HCT116 (cell line): ENCODE results near the gene IVD. TPM values are rescaled to one million over a fixed set of nuclear protein-coding genes. Genes with fewer than 3 reads are reported as not detected.

Experiments used
- ATAC-seq: fragments of 200-7000 bp; cut with Tn5 transposase; 2 replicates; pipeline ENCODE4 v1.9.1; 2020; ENCODE audit warnings: mild to moderate bottlenecking, moderate library complexity
- BruUV-seq: library from RNA; stranded (reverse); fragments of 400-500 nt; replicated peaks from 2 replicates; lab custom pipeline; 2021; lab: Mats Ljungman, UMichigan
- CTCF ChIA-PET: fragments of 300-600 bp; sonication (Branson Sonifier 250); formaldehyde crosslinking; loops from one replicate; lab custom pipeline; 2021; ENCODE audit warnings: antibody characterized with exemption; lab: Charles Lee
- POLR2A ChIA-PET: fragments of 300-600, 350-600 bp; sonication (Branson Sonifier 250); formaldehyde crosslinking; loops from one replicate; lab custom pipeline; 2021; ENCODE audit warnings: antibody characterized with exemption; lab: Charles Lee
- RAD21 ChIA-PET, 2 experiments: fragments of 300-600 bp; sonication (Branson Sonifier 250); formaldehyde crosslinking; loops; one replicate each; lab custom pipeline; 2023; ENCODE audit warnings: low total read pairs in 2 of 2; ENCODE audit not compliant: uncharacterized antibody in 2 of 2, unreplicated experiment in 2 of 2, low non-redundant PET in 1 of 2; lab: Charles Lee
- DNase-seq: peaks from one replicate; pipeline ENCODE4 v3.0.0-alpha.2; 2010; ENCODE audit warnings: low read depth, low spot score
- H2AFZ ChIP-seq: fragments of 200-600 bp; shearing (Covaris generic), sonication (generic); 2 replicates; pipeline ENCODE4 v1.6.1; 2017; ENCODE audit warnings: low read depth, mixed run types, mixed read lengths, antibody characterized with exemption, low read length; ENCODE audit not compliant: poor library complexity, severe bottlenecking
- H3K27ac ChIP-seq: 2 replicates; pipeline ENCODE4 v1.5.1; 2012; ENCODE audit warnings: low read depth, low read length
- H3K27me3 ChIP-seq: fragments of 200-600 bp; sonication (generic); 2 replicates; pipeline ENCODE4 v1.6.1; 2016; ENCODE audit warnings: mixed run types, low read length, mixed read lengths; ENCODE audit not compliant: insufficient read depth
- H3K36me3 ChIP-seq, 2 experiments: fragments of 200-500 bp in 1 of 2; fragments of 200-600 bp in 1 of 2; sonication (Bioruptor generic) in 1 of 2; sonication (generic) in 1 of 2; 2 replicates each; pipeline versions ENCODE4 v1.5.1 to v1.6.1; 2014 to 2016; ENCODE audit warnings: low read length in 2 of 2, inconsistent platforms in 1 of 2, mixed read lengths in 1 of 2, mixed run types in 1 of 2; ENCODE audit not compliant: insufficient read depth in 2 of 2, control insufficient read depth in 1 of 2
- H3K4me1 ChIP-seq, 2 experiments: fragments of 200-600 bp in 1 of 2; sonication (generic) in 1 of 2; 2 replicates each; pipeline versions ENCODE4 v1.5.1 to v1.6.1; 2012 to 2017; ENCODE audit warnings: low read length in 2 of 2, inconsistent platforms in 1 of 2, mild to moderate bottlenecking in 1 of 2, mixed read lengths in 1 of 2, mixed run types in 1 of 2, moderate library complexity in 1 of 2; ENCODE audit not compliant: insufficient read depth in 2 of 2, control insufficient read depth in 1 of 2
- H3K4me2 ChIP-seq: fragments of 200-600 bp; sonication (generic); 2 replicates; pipeline ENCODE4 v1.6.1; 2017; ENCODE audit warnings: mixed run types, low read length, mixed read lengths
- H3K4me3 ChIP-seq, 2 experiments: fragments of 200-600 bp in 1 of 2; sonication (generic) in 1 of 2; replicated peaks in 1 of 2; 2 replicates each; pipeline ENCODE4 v1.5.1; 2011 to 2016; ENCODE audit warnings: low read length in 2 of 2, control low read depth in 1 of 2, low read depth in 1 of 2, mild to moderate bottlenecking in 1 of 2, mixed read lengths in 1 of 2, mixed run types in 1 of 2
- H3K79me2 ChIP-seq: fragments of 200-600 bp; sonication (generic); 2 replicates; pipeline ENCODE4 v1.6.1; 2017; ENCODE audit warnings: mild to moderate bottlenecking, mixed run types, low read length, moderate library complexity, mixed read lengths; ENCODE audit not compliant: insufficient read depth
- H3K9ac ChIP-seq: fragments of 200-600 bp; sonication (generic); 2 replicates; pipeline ENCODE4 v1.6.1; 2016; ENCODE audit warnings: low read length, mixed read lengths
- H3K9me2 ChIP-seq: fragments of 200-600 bp; sonication (generic), shearing (Covaris generic); 2 replicates; pipeline ENCODE4 v1.6.1; 2017; ENCODE audit warnings: mixed run types, mild to moderate bottlenecking, moderate library complexity; ENCODE audit not compliant: insufficient read depth
- H3K9me3 ChIP-seq, 2 experiments: fragments of 200-500 bp in 1 of 2; fragments of 200-600 bp in 1 of 2; sonication (Bioruptor generic) in 1 of 2; sonication (generic) in 1 of 2; 2 replicates each; pipeline ENCODE4 v1.6.1; 2014 to 2017; ENCODE audit warnings: low read length in 2 of 2, mixed read lengths in 2 of 2, inconsistent platforms in 1 of 2, low read depth in 1 of 2, mild to moderate bottlenecking in 1 of 2, mixed run types in 1 of 2, moderate library complexity in 1 of 2; ENCODE audit not compliant: control insufficient read depth in 1 of 2, insufficient read depth in 1 of 2
- H4K20me1 ChIP-seq: fragments of 200-600 bp; sonication (generic), shearing (Covaris generic); 2 replicates; pipeline ENCODE4 v1.6.1; 2017; ENCODE audit warnings: mixed run types, mild to moderate bottlenecking, moderate library complexity; ENCODE audit not compliant: insufficient read depth
- CBX3 ChIP-seq: IDR thresholded peaks from 2 replicates; pipeline ENCODE4 v1.6.1; 2012; ENCODE audit warnings: low read depth
- CEBPB ChIP-seq: IDR thresholded peaks from 2 replicates; pipeline ENCODE4 v1.6.1; 2012; ENCODE audit warnings: low read depth
- EGR1 ChIP-seq: IDR thresholded peaks from 2 replicates; pipeline ENCODE4 v1.6.1; 2012; ENCODE audit warnings: low read depth
- ELF1 ChIP-seq: IDR thresholded peaks from 2 replicates; pipeline ENCODE4 v1.6.1; 2012; ENCODE audit warnings: low read depth, borderline replicate concordance
- EZH2phosphoT487 ChIP-seq: fragments of 200-600 bp; IDR thresholded peaks from 2 replicates; pipeline ENCODE4 v1.6.1; 2018; ENCODE audit warnings: antibody characterized with exemption, borderline replicate concordance
- FOSL1 ChIP-seq: IDR thresholded peaks from 2 replicates; pipeline ENCODE4 v1.6.1; 2012; ENCODE audit warnings: low read depth
- JUND ChIP-seq: IDR thresholded peaks from 2 replicates; pipeline ENCODE4 v1.6.1; 2012
- MAX ChIP-seq: IDR thresholded peaks from 2 replicates; pipeline ENCODE4 v1.6.1; 2012
- POLR2A ChIP-seq: IDR thresholded peaks from 2 replicates; pipeline ENCODE4 v1.7.0; 2011; ENCODE audit warnings: borderline replicate concordance; ENCODE audit not compliant: insufficient read depth, insufficient read length; ENCODE audit errors: extremely low read depth
- RAD21 ChIP-seq: IDR thresholded peaks from 2 replicates; pipeline ENCODE4 v1.6.1; 2012; ENCODE audit warnings: low read depth, mild to moderate bottlenecking
- REST ChIP-seq: IDR thresholded peaks from 2 replicates; pipeline ENCODE4 v1.6.1; 2012; ENCODE audit warnings: low read depth
- SIN3A ChIP-seq: IDR thresholded peaks from 2 replicates; pipeline ENCODE4 v1.6.1; 2012; ENCODE audit warnings: low read depth
- TCF7L2 ChIP-seq: IDR thresholded peaks from 2 replicates; pipeline ENCODE4 v1.7.0; 2011; ENCODE audit warnings: borderline replicate concordance, inconsistent platforms; ENCODE audit not compliant: insufficient read depth, insufficient read length; ENCODE audit errors: extremely low read depth
- ZBTB33 ChIP-seq: IDR thresholded peaks from 2 replicates; pipeline ENCODE4 v1.6.1; 2011; ENCODE audit warnings: mild to moderate bottlenecking, low read length, moderate library complexity; ENCODE audit not compliant: insufficient replicate concordance; ENCODE audit errors: extremely low read depth
- intact Hi-C: fragments of 100-400 bp; cut with micrococcal nuclease; formaldehyde crosslinking; loops from 2 replicates; pipeline ENCODE4 v1.10.0; 2022
- total RNA-seq: library from RNA; stranded (reverse); gene quantifications from one replicate; pipeline ENCODE4 v1.2.1, GENCODE V29; 2021; ENCODE audit not compliant: unreplicated experiment

IVD gene
- total RNA-seq, 1 experiment from 2014 or later = 65.6 TPM

GRCh38 chr15:40386480-40386879 is 19.1 kb upstream of the IVD start:
- Histone ChIP-seq H2AFZ (no peak overlapping the region), H3K4me3 (no peak overlapping the region), H4K20me1 (no peaks in the 10 kb centered on the region), H3K27ac (no peak overlapping the region), H3K9me3 (no peaks in the 10 kb centered on the region), H3K4me2 (no peak overlapping the region), H3K79me2 (peaks cover 44% of the 10 kb centered on the region), H3K36me3 (peaks cover 38 to 61% of the 10 kb centered on the region in 2 experiments), H3K9me2 (no peaks in the 10 kb centered on the region), H3K4me1 (peaks cover 4 to 14% of the 10 kb centered on the region in 2 experiments; a peak in 2 of 4 replicates), H3K9ac (no peak overlapping the region), H3K27me3 (no peaks in the 10 kb centered on the region)
- BruUV-seq = no TSS peak
- ChIA-PET CTCF (no interaction called here), POLR2A (interaction anchor here (1.1 kb wide), 1 partner anchor 18 kb away, joined by 3 read pairs; no protein-coding TSS in a partner anchor), RAD21 (no interaction called here)
- no peak for TF ChIP-seq ZBTB33
- DNase-seq (no peak), ATAC-seq (no peak)
- intact Hi-C loops = no loop called here

DNA sequence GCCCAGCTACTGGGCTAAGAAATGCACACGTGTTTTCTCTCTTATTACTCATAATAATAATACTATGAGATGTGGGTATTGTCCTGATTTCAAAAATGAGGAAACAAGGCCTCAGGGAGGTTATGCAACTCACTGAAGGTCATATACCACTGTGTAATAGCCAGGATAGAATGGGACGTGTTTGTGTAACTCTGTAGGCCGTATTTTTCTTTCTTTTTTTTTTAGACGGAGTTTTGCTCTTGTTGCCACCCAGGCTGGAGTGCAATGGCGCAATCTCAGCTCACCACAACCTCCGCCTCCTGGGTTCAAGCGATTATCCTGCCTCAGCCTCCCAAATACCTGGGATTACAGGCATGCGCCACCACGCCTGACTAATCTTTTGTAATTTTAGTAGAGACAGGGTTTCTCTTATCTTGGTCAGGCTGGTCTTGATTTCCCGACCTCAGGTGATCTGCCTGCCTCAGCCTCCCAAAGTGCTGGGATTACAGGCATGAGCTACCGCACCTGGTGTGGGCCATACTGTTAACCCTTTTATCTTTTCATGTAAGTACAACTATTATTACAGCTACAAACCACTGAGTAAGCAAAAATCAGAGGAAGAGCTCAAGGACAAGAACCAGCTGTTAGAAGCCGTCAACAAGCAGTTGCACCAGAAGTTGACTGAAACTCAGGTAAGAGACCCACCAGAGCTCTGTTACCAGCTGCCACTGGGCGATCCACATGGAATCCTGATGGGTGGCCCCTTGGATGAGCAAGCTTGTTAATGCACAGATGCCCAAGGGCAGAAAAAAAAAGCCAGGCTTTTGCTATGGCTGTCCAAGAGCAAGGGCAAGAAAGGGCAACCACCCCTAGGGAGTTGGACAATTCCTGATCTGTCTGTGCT is 16.4 kb upstream of the IVD start:
- intact Hi-C loops = no loop called here
- ATAC-seq (no peak), DNase-seq (no peak)
- Histone ChIP-seq H3K27ac (no peak overlapping the region), H3K27me3 (no peaks in the 10 kb centered on the region), H3K4me1 (no peaks in the 10 kb centered on the region), H3K36me3 (peaks cover 57 to 75% of the 10 kb centered on the region in 2 experiments), H3K4me2 (no peak overlapping the region), H3K9ac (no peak overlapping the region), H4K20me1 (no peaks in the 10 kb centered on the region), H3K79me2 (peaks cover 30% of the 10 kb centered on the region), H2AFZ (no peak overlapping the region), H3K9me2 (no peaks in the 10 kb centered on the region), H3K4me3 (no peak overlapping the region), H3K9me3 (no peaks in the 10 kb centered on the region)
- TF ChIP-seq EGR1 (no peak), SIN3A (no peak), CEBPB (no peak), TCF7L2 (no peak), ELF1 (no peak), FOSL1 (no peak), MAX (no peak), REST (no peak), POLR2A (no peak), CBX3 (no peak), RAD21 (no peak), EZH2phosphoT487 (no peak), JUND (no peak)
- CTCF ChIA-PET = no interaction called here
- no TSS peak for BruUV-seq
- RAD21 ChIA-PET = no interaction called here
- POLR2A ChIA-PET = interaction anchor here (1.2 kb wide), 1 partner anchor 9 kb away, joined by 4 read pairs; no protein-coding TSS in a partner anchor
